HG03045 (cell line): Measurements from ENCODE around the gene MUC5B.

Experiments used
- ATAC-seq: cut with Tn5 transposase; IDR thresholded peaks from one replicate; pipeline ENCODE4 v1.9.1; 2021; ENCODE audit warnings: mild to moderate bottlenecking, moderate library complexity; ENCODE audit not compliant: unreplicated experiment

Gene MUC5B

GRCh38 chr11:1218788-1219445, 3.9 kb upstream of the MUC5B start:
- no peak for ATAC-seq

- ATAC-seq = no peak
Observed at GRCh38 chr11:1219446-1219833, 3.4 kb upstream of the MUC5B start.

- no peak for ATAC-seq
Observed at GRCh38 chr11:1219834-1220815, 2.7 kb upstream of the MUC5B start.

DNA sequence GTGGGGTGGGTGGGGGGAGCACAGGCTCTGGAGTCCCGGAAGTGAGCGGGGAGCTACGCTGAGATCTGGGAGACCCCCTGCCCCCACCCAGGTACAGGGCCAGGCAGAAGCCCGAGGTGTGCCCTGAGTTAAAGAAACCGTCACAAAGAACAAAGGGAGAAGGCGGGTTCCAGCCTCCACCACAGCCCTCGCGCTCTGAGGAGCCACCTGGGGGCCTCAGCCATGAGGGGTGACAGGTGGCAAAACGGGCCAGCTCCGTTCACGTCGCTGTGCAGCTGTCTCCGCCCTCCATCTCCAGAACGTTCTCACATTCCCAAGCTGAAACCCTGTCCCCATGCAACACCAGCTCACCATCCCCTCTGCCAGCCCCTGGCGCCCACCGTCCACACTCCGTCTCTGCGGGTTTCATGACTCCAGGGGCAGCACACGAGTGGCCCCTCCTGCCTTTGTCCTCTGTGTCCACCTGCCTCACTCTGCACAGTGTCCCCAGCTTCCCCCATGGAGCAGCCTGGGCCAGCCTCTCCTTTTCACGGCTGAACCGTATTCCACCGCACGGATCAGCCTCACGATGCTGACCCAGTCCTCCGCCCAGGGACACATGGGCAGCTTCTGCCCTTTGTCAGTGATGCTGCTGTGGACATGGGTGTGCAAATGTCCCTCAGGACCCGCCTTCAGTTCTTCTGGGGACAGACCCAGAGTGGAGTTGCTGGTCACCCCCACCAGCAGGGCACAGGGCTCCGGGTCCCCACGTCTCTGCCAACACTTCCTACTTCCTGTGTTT, 1.7 kb upstream of the MUC5B start:
- no peak for ATAC-seq

DNA sequence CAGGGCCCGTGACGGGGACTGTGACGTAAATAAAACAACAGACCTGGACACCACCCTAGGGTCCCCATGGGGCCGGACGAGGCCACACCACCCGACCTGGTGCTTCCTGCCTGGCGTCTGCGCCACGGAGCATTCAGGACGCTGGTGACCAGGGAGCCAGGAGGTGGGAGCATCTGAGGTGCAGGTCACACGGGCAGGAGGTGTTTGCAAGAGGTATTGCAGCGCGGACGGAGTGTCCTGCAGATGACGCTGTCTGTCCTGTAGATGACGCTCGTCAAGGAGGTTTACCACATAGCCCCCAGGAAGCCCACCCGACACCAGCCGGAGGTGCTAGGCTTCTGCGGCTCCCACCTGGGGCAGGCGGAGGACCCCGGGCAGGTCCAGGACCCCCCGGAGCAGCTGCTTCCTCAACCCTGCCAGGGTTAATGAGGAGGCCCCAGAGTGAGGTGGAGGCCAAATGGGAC, 986 bp upstream of the MUC5B start:
- ATAC-seq = no peak

GRCh38 chr11:1223346-1224110, 662 bp downstream of the MUC5B start:
- ATAC-seq = no peak

DNA sequence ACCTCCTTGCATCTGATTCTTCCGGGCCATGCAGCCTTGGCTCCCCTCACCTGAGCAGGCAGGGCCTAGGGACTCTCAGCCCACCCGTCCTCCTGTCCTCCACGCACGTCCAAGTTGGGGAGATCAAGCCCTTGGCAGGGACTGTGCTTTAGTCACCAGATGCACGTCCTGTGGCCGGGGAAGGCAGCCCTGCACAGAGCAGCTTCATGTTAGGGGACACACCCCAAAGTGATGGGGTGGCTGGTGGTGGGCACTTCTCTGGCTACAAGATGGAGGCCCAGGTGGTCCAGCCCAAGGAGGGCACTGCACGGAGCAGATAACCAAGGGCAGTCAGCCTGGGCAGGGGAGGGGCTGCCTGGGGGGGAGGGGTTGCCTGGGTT, 1.2 kb downstream of the MUC5B start:
- ATAC-seq = no peak

DNA sequence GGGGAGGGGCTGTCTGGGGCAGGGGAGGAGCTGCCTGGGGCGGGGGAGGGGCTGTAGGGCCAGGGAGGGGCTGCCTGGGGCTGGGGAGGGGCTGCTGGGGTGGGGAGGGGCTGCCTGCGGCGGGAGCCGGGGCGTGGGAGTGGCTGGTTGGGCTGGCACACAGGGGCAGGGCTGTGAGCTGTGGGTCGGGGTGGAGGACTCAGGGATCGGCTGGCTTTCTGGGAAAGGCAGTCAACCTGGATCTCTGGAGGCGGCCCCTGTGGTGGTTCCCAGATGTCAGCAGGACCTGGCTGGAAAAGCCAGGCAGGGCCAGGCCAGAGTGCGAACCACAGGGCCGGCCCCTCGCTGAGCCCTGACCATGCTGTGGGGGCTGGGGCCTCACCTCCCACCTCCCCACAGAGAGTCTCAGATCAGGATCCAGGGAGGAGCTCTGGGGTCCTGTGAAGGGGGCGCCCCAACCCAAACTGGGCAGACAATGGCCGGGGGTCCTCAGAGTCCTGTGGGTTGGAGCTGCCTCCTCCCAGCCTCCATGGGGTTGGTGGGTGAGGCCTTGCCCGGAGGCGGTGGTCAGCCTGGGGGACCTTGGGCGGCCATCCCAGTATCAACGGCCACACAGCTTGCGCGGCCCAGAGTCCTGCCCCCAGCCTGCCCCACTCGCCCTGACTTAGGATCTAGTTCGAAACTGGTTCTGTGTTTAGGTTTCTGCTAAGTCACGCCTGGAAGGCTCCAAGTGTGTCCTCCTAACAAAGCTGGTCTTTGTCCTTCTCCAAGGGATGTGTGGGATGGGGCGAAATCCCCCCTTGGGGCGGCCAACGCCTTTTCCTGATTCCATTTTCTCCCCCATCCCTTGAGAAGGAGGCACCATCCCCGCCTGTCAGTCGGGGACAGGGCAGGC, 1.9 kb downstream of the MUC5B start:
- no peak for ATAC-seq

DNA sequence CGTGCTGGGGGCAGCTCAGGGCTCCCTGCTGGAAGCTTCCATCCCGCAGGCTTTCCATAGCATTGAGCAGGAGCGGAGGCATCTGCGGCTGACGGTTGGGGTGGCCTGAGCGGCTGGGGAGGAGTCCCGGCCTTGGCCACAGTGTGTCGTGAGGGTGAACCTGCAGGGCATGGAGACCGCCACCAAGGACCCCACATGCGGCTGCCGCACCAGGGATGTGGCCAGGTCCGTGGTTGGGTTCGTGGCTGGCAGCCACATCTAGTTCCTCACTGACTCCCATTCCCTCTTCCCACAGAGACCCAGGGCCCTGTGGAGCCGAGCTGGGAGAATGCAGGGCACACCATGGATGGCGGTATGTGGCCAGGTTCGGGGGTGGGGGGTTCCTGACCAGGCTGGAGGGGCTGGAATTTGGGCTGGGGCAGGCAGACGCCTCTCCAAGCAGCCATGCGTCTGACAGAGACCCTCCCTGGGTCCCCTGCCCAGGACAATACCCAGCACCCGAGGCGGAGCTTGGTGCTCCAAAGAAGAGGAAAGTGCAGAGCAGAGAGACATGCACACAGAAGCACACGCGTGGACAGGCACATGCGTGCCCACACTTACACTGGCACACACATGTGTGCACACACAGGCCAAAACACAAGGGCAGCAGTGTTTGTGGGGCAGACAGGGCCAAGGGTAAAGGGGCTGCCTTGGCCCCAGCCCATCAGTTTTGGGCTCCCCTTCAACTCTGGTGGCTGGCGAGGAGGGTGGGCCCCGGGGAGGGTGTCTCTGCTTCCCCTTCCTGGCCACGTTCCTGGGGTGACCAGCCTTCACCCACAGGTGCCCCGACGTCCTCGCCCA, 2.7 kb downstream of the MUC5B start:
- ATAC-seq = no peak

DNA sequence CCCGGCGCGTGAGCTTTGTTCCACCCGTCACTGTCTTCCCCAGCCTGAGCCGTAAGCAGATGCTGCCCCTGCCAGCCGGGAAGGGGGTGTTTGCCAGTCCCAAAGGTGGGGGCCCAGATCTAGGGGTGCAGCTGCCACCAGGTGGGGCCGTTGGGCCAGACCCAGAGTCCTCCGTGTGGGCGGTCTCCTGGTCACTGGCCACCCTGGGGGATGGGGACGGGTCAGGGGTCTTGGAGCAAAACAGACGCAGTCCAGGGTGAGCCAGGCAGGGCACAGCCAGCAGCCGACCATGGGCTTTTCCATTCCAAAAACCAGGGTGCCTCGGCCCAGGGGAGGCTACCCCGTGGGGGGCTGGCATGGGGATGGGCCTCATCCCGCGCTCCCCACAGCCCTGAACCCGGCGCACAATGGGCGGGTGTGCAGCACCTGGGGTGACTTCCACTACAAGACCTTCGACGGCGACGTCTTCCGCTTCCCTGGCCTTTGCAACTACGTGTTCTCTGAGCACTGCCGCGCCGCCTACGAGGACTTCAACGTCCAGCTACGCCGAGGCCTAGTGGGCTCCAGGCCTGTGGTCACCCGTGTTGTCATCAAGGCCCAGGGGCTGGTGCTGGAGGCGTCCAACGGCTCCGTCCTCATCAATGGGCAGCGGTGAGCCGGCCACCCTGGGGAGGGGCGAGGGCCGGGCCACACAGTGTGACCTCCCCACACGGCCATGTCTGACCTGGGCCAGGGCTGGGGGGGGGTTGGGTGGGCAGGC, 3.5 kb downstream of the MUC5B start:
- no peak for ATAC-seq

DNA sequence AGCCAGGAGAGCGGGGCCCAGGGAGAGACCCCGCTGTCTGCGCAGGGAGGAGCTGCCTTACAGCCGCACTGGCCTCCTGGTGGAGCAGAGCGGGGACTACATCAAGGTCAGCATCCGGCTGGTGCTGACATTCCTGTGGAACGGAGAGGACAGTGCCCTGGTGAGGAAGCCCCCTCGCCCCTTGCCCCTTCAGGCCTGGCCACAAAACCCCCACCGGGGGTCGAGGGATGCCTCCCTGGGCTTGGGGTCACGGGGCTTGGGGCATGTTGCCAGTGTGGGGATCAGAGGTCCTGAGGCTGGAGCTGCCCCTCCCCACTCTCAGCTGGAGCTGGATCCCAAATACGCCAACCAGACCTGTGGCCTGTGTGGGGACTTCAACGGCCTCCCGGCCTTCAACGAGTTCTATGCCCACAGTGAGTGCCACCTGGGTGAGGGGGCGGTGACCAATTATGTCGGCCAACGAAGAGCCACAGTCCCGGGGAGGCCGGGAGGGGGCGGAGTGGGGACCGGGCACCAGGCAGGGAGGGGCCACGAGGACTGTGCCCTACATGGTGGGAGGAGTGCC, 4.2 kb downstream of the MUC5B start:
- ATAC-seq = no peak

DNA sequence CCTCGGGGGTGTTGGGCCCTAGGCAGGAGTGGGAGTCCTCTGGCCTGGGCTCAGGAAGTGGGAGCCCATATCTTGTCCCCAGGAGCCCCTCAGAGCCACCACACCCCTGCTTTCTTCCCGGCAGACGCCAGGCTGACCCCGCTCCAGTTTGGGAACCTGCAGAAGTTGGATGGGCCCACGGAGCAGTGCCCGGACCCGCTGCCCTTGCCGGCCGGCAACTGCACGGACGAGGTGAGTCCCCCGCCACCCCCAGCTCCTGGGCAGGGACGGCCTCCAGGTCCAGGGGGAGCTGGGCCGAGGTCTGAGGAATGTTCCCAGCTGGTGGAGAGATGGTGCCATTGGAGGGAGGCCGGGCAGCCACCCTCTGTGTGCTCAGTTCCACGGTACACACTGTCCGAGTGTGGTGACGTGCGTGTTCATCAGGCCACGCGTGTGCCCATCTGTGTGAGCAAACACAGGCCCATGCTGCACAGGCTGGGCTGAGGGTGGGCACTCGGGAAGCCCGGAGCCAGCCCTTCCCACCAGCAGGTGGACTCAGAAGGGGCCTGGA, 4.8 kb downstream of the MUC5B start:
- ATAC-seq = no peak

- ATAC-seq = no peak
Observed at GRCh38 chr11:1228101-1228821, 5.4 kb downstream of the MUC5B start.

GRCh38 chr11:1228921-1229451, 6.1 kb downstream of the MUC5B start:
- no peak for ATAC-seq

- ATAC-seq = no peak
Observed at GRCh38 chr11:1229471-1230120, 6.7 kb downstream of the MUC5B start.

DNA sequence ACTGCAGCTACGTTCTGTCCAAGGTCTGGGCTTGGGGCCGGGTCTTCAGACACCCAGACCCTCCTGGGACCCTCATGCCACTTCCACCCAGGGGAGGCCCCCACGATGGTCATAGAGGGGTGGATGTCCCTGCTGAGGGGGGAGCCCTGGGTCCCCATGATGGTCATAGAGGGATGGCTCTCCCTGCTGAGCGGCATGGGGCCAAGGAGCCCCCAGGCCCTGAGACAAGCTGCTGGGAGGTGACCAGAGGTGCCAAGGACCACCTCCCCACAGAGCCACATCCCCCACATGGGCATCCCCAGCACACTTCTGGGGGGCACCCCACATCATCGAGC, 7.2 kb downstream of the MUC5B start:
- ATAC-seq = no peak
